Skeletal muscle tissue (tissue), 4 donors: ENCODE results near the gene MAGEB5. TPM values are rescaled to one million over a fixed set of nuclear protein-coding genes. Genes with fewer than 3 reads are reported as not detected.
A peak's percentile ranks its signal among the peaks of the same experiment; 100 is the strongest.
"Not testable (repeated sequence)": the region's sequence is repeated elsewhere in the genome, so short reads cannot be mapped to it uniquely, and the experiment has no call there.

Experiments used
- H3K27ac ChIP-seq: one replicate; pipeline ENCODE4 v1.7.0; 2013; ENCODE audit warnings: mild to moderate bottlenecking, low read depth, low read length, inconsistent platforms
- H3K27me3 ChIP-seq, 3 donors: one replicate each; pipeline ENCODE4 v1.7.0; 2013; ENCODE audit warnings: low read length in 3 of 3; ENCODE audit not compliant: control insufficient read depth in 3 of 3, insufficient read depth in 3 of 3
- H3K36me3 ChIP-seq, 3 donors: one replicate each; pipeline ENCODE4 v1.7.0; 2013; ENCODE audit warnings: low read length in 3 of 3; ENCODE audit not compliant: control insufficient read depth in 3 of 3, insufficient read depth in 3 of 3
- H3K4me1 ChIP-seq, 3 donors: one replicate each; pipeline ENCODE4 v1.7.0; 2013; ENCODE audit warnings: low read length in 3 of 3, mild to moderate bottlenecking in 3 of 3; ENCODE audit not compliant: control insufficient read depth in 3 of 3, insufficient read depth in 3 of 3
- H3K4me3 ChIP-seq, 3 donors: one replicate each; pipeline ENCODE4 v1.7.0; 2013; ENCODE audit warnings: low read length in 3 of 3
- H3K9ac ChIP-seq, 3 donors: one replicate each; pipeline ENCODE4 v1.7.0; 2013; ENCODE audit warnings: low read length in 3 of 3, mild to moderate bottlenecking in 3 of 3, moderate library complexity in 2 of 3, low read depth in 1 of 3
- H3K9me3 ChIP-seq, 3 donors: one replicate each; pipeline ENCODE4 v1.7.0; 2013; ENCODE audit warnings: low read length in 3 of 3; ENCODE audit not compliant: control insufficient read depth in 3 of 3
- total RNA-seq: library from RNA; depleted of rRNA; stranded (reverse); fragments of >200 nt; gene quantifications from one replicate; pipeline ENCODE4 v1.2.3, GENCODE V29; 2014
- donor health status: Osteomylitis.

Gene MAGEB5, protein sequence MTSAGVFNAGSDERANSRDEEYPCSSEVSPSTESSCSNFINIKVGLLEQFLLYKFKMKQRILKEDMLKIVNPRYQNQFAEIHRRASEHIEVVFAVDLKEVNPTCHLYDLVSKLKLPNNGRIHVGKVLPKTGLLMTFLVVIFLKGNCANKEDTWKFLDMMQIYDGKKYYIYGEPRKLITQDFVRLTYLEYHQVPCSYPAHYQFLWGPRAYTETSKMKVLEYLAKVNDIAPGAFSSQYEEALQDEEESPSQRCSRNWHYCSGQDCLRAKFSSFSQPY
- not detected for total RNA-seq

DNA sequence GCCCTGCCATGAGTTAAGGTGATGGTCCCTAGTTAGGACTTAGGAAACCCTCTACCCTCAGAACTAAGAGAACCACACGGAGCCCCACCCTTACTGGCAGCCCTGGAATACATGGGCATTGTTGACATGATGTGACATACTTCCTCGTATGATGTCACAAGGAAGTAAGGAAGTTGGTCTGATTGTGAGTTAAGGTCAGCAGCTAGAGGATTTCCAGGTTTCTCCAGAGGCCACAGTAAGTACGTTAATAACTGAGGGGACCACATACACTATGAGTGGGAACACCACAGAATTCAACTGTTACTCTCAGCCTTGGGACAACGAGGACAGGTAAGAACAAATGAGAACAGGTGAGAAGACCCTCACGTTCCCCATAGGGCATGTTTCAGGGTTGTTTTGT lies at the start of gene MAGEB5:
Gene MAGEB5, plus strand, starts transcription at position 301 of the 400 bp plus-strand sequence. CDS start 1,133 bp downstream, outside the sequence.
- no peaks in the 10 kb centered on the region for H3K27me3 ChIP-seq
- H3K9ac ChIP-seq: no peak within 1 kb of the TSS
- no peaks in the 10 kb centered on the region for H3K9me3 ChIP-seq
- no peak within 1 kb of the TSS for H3K27ac ChIP-seq
- no peaks in the 10 kb centered on the region for H3K4me1 ChIP-seq
- no peak within 1 kb of the TSS for H3K4me3 ChIP-seq
- H3K36me3 ChIP-seq: no peaks in the 10 kb centered on the region

DNA sequence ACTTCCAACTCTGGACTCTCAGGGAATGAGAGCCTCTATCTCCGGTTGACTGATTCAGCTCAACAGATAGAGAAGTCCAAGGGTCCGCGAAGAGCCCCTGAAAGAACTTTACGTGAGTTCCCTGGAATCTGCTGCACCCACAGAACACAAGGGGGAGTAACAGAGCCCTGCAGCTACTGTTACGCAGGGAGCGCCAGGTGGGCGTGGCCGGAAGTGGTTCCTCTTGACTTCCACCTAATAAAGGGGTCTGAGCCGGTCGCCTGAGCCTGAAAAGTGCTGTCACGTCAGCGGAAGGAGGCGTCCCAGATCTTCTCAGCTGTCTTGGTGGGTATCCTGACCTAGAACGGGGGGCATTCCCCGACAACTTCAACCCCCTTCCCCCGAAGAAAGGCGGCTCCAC lies 23.8 kb upstream of the MAGEB5 start, which contains the start of gene MAGEB6:
Gene MAGEB6, plus strand, starts transcription at position 237 of the 400 bp plus-strand sequence. CDS start 1,407 bp downstream, outside the sequence.
- no peaks in the 10 kb centered on the region for H3K36me3 ChIP-seq
- H3K4me1 ChIP-seq: no peaks in the 10 kb centered on the region
- peaks cover 0 to 3% (median 0%) of the 10 kb centered on the region in 3 donors for H3K9me3 ChIP-seq
- H3K27me3 ChIP-seq: no peaks in the 10 kb centered on the region
- H3K27ac ChIP-seq: no peak within 1 kb of the TSS
- H3K4me3 ChIP-seq: no peak within 1 kb of the TSS
- no peak within 1 kb of the TSS for H3K9ac ChIP-seq

DNA sequence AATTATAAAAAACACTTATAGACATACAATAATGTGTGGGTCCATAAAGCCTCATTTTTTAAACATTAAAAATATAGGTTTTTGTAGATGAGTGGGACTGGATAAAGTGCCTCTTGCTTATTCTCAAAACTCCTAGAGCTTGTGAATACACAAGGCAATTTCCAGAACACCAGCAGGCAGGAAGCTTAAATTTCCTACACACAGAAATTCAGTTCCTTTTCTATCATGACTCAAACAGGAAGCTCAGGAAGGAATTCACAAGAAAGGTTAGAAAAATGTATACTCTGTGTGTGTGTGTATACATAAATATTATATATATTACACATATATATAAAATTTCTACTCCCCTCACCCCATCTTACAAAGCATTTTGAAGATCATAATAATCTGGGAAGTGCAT lies 12.4 kb upstream of the MAGEB5 start:
- no peaks in the 10 kb centered on the region for H3K27me3 ChIP-seq

DNA sequence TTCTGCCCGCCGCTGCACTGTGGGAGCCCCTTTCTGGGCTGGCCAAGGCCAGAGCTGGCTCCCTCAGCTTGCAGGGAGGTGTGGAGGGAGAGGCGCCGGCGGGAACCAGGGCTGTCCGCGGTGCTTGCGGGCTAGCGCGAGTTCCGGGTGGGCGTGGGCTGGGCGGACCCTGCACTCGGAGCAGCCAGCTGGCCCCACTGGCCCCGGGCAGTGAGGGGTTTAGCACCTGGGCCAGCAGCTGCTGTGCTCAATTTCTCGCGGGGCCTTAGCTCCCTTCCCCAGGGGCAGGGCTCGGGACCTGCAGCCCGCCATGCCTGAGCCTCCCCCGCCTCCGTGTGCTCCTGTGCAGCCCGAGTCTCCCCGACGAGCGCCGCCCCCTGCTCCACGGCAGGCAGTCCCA lies 11.3 kb upstream of the MAGEB5 start:
- not testable (repeated sequence) for H3K4me1 ChIP-seq, H3K9me3 ChIP-seq, H3K36me3 ChIP-seq, H3K27ac ChIP-seq, H3K4me3 ChIP-seq, H3K9ac ChIP-seq, H3K27me3 ChIP-seq

More for the DNA sequence above, 12.4 kb upstream of the MAGEB5 start:
- H3K36me3 ChIP-seq: no peaks in the 10 kb centered on the region
- no peak overlapping the region for H3K27ac ChIP-seq
- H3K9ac ChIP-seq: no peak overlapping the region
- no peaks in the 10 kb centered on the region for H3K9me3 ChIP-seq
- no peaks in the 10 kb centered on the region for H3K4me1 ChIP-seq
- H3K4me3 ChIP-seq: no peak overlapping the region

DNA sequence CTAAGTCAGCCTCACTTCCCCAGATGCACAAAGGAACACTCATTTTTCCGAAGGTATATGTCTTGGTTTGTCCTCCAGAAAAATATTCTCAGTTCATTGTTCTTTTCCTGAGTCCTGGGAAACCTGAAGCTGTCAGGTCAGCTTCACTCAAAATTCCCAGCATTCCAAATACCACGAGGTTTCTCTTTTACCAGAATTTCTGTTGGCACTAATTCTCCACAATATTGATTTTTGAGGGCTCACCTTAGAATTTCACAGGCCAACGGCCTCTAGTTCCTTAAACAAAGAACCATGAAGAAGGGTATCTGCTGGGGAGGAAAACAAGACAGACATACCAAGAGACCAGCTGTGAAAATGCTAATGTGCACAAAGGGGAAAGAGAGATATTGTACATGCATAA lies 8.0 kb upstream of the MAGEB5 start:
- Histone ChIP-seq H3K9me3 (no peaks in the 10 kb centered on the region), H3K4me3 (no peak overlapping the region), H3K36me3 (no peaks in the 10 kb centered on the region), H3K27ac (no peak overlapping the region), H3K9ac (no peak overlapping the region), H3K27me3 (no peaks in the 10 kb centered on the region), H3K4me1 (no peaks in the 10 kb centered on the region)

DNA sequence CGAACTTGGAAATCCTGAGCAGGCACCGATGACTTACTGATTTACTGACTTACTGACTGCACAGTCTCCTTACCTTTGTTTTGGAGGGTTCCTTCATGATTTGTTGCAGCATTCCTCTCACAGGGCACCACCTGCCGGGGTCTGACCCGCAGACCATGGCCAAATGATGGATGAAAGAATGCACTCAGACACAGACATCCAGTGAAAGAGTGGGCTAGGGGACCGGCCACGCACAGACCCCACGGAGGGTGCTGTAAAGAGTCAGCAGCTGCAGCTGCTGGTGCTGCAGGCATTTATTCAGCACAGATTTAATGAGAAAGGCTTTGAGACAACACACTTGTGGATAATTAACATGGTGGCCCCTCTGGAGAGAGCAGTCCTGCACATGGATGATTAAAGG lies 3.4 kb downstream of the MAGEB5 start:
- H3K27me3 ChIP-seq: no peaks in the 10 kb centered on the region
- no peak overlapping the region for H3K27ac ChIP-seq
- no peaks in the 10 kb centered on the region for H3K36me3 ChIP-seq
- no peak overlapping the region for H3K9ac ChIP-seq
- no peaks in the 10 kb centered on the region for H3K9me3 ChIP-seq
- H3K4me3 ChIP-seq: no peak overlapping the region
- no peaks in the 10 kb centered on the region for H3K4me1 ChIP-seq

DNA sequence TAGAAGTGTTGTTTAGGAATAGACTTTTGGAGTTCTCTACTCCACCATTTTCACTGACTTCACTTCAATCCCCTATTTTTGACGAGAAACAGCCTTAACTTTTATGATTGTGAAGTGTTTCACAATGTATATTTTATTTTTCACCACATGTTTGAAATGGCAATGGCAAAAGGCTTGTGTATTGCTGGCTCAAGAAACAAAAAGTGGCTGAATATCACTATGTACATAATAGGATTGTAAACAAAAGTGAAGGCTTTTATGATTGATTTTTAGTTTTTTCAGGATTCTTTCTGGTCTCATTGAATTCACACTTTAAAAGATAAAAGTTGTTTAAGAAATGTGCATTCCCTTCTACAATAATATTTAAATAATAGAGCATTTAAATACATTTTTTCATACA lies 18.2 kb downstream of the MAGEB5 start:
- Histone ChIP-seq H3K4me1 (no peaks in the 10 kb centered on the region), H3K27ac (no peak overlapping the region), H3K27me3 (no peaks in the 10 kb centered on the region), H3K9me3 (no peaks in the 10 kb centered on the region), H3K4me3 (no peak overlapping the region), H3K9ac (no peak overlapping the region), H3K36me3 (no peaks in the 10 kb centered on the region)

DNA sequence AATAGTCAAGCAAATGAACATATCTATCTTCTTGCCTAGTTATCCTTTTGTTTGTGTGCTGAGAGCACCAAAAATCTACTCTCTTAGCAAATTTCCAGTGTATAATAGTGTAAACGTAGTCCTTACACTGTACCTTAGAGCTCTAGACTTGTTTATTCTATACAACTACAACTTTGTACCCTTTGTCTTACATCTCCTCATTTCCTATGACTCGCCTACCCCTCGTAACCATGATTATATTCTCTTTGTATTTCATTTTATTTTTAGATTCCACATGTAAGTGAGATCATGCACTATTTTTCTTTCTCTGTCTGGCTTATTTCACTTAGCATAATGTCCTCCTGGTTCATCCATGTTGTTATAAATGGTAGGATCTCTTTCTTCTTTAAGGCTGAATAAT lies 37.6 kb downstream of the MAGEB5 start:
- H3K9ac ChIP-seq: no peak overlapping the region
- H3K36me3 ChIP-seq: no peaks in the 10 kb centered on the region
- no peak overlapping the region for H3K4me3 ChIP-seq
- H3K27me3 ChIP-seq: no peaks in the 10 kb centered on the region
- H3K9me3 ChIP-seq: no peaks in the 10 kb centered on the region
- no peak overlapping the region for H3K27ac ChIP-seq
- no peaks in the 10 kb centered on the region for H3K4me1 ChIP-seq

DNA sequence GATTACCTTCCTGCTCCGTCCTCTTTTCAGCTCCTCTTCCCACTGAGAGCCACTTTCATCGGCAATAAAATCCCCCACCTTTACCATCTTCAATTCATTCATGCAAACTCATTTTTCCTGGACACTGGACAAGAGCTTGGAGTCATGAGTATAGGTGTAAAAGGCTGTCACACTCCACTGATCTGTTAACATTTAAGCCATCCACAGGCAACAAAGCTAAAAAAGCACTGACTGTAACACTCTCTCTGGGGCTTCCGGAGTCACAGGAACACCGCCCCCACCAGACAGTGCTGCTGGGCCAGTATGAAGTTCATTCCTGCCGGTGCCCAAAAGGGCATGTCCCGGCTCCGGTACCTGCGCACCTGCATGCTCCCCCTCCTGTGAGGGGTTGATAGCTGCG lies 38.5 kb downstream of the MAGEB5 start:
- no peak overlapping the region for H3K27ac ChIP-seq
- H3K9ac ChIP-seq: no peak overlapping the region
- no peaks in the 10 kb centered on the region for H3K9me3 ChIP-seq
- H3K4me1 ChIP-seq: no peaks in the 10 kb centered on the region
- H3K27me3 ChIP-seq: no peaks in the 10 kb centered on the region
- no peaks in the 10 kb centered on the region for H3K36me3 ChIP-seq
- no peak overlapping the region for H3K4me3 ChIP-seq

DNA sequence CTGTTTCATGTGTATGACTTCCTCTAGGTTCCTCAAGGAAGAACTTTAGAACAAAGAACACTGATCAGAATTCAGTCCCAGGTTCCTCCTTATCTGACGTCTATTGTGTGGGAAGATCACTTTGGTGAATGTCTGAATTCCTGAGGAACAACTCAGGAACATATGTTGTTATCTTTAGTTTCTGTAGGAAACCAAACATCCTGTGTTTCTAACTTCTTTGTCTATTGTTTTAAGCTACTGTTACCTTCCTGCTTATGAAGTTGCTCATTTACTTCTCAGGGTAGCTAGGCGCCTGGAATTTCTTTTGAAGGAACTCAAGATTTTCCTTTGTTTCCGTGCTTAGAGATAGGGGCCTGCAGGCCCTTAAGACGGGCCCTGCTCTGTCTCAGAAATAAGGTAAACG lies 46.2 kb downstream of the MAGEB5 start:
- Histone ChIP-seq H3K36me3 (no peaks in the 10 kb centered on the region), H3K27ac (peak overlapping the region; percentile 10), H3K27me3 (no peaks in the 10 kb centered on the region), H3K9ac (no peak overlapping the region), H3K4me1 (no peaks in the 10 kb centered on the region), H3K9me3 (peaks cover 0 to 3% (median 0%) of the 10 kb centered on the region in 3 donors), H3K4me3 (no peak overlapping the region)
